RPMI7951 (cell line): ENCODE data around the gene CNTN4. TPM values are rescaled to one million over a fixed set of nuclear protein-coding genes. Genes with fewer than 3 reads are reported as not detected.

Experiments
- DNase-seq: peaks from one replicate; pipeline ENCODE4 v3.0.0-alpha.2; 2012; ENCODE audit warnings: low read depth
- total RNA-seq: library from RNA; depleted of rRNA; stranded (reverse); fragments of >200 nt; shearing (Covaris generic); gene quantifications from 2 replicates; pipeline ENCODE4 v1.2.3, GENCODE V29; 2014

Gene CNTN4
- total RNA-seq, 1 experiment from 2014 or later = not detected

DNA sequence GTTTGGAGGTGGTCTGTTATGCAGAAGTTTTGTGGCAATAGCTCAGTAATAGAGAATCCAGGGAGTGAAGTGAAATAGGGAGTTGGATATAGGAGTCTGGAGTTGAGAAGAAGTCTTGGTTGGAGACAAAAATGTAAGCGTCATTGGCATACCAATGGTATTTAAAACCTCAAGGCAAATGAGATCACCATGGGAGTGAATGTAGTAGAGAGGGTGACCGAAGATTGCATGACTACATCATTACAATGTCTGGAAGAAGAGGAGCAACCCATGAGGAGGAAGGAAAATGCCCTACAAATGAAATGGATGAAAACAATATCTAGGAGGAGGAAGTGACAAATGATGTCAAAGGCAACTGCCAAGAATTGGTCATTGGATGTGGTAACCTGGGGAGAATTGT lies 54.4 kb downstream of the CNTN4 start:
- DNase-seq = no peak

- no peak for DNase-seq
Measured at GRCh38 chr3:2153547-2153946, 54.9 kb downstream of the CNTN4 start.

GRCh38 chr3:2154621-2155020 lies 56.0 kb downstream of the CNTN4 start:
- DNase-seq = no peak

DNA sequence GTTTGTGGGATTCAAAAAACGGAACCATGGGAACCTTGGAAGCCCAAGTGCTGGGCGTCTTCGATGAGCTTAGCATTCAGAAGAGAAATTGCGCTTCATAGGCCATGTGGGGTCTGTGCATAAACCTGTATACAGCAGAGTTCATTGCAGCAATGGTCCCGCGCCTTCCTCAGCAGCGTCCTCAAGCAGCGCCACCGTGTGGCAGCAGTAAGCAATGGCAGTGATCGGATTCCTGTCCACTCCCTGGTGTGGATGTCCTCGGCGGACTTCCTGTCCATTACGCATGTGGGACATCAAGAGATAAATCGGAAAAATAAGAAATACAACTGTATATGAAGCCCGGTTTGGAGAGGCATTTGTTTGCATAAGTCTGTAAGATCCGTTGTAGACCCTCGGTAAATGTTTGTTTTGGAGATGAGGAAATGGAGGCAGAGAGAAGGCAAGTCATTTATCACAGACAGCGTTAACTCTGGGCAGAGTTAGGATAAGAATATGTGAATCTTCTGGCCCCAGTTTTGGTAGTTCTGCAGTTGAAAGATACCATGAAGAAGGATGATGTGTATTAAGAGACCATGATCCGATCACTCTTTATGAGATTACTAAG lies 57.7 kb downstream of the CNTN4 start:
- no peak for DNase-seq

DNA sequence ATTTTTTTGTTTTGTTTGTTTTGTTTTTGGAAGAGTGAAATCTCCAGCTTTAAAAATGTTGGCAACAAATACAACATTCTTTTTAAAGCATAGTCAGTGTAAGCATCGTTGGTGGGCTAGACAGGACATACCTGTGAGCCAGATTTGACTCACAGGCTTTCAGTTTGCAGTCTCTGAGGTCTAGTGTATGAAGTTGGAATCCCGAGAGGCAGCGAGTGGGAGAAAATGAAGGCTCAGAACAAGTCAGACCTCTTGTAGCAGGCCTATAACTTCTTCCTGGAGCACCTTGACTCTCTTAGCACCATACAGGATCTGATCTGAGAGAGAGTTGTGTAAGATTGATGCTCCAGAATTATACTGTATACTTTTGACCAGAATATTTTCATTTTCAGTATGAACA lies 60.2 kb downstream of the CNTN4 start:
- no peak for DNase-seq

- DNase-seq = no peak
Measured at GRCh38 chr3:2166552-2166951, 67.9 kb downstream of the CNTN4 start.

DNA sequence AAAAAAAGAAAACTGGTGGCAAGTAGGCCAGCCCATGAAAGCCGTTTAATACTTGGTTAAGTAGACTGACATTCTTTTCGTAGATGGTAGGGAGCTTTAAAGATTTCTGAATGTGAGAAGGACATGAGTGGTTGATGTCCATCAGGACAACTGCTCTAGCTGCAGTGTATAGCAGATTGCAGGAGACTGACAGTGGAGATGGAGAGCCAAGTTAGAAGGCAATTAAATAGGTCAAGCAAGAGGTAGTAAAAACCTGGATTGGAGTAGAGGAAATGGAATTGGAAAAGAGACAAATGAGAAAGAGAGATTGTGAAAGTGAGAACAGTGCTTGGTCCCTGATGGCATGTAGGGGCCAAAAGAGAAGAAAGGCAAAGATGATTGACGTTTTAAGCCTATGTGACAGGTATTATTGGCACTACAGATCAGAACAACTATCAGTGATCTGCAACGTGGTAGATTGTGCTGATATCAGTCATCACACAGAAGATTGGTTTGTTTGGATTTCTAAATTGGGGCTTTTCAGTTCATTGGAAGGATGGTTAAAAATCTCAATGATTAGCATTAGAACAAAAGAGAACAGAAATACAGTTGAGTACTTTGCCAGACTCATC lies 74.0 kb downstream of the CNTN4 start:
- no peak for DNase-seq

GRCh38 chr3:2180634-2181033 lies 82.0 kb downstream of the CNTN4 start:
- no peak for DNase-seq

DNA sequence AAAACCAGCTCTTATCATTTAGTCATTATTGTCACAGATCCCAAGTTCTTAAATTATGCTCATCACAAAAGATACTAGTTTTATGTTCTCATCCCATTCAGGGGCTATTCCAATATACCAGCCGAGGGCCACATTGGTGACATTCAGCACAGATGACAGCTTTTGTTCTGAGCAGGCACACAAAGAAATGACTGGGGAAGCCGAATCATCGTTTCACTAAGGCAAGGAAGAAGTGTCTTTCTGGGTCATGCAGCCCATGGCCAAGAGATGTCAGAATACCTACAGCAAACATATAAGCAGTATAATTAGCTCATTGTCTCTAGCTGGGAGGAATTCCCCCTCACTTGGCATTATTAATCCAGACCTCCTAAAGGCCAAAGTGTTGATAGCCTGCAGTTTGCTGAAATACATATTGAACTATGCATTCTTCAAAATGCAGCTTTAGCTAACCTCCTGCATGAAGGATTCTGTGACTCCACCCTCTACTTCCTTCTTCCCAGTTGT lies 100.2 kb downstream of the CNTN4 start:
- no peak for DNase-seq

GRCh38 chr3:2204054-2204453 lies 105.4 kb downstream of the CNTN4 start:
- no peak for DNase-seq

- no peak for DNase-seq
Measured at GRCh38 chr3:2205692-2206091, 107.0 kb downstream of the CNTN4 start.

DNA sequence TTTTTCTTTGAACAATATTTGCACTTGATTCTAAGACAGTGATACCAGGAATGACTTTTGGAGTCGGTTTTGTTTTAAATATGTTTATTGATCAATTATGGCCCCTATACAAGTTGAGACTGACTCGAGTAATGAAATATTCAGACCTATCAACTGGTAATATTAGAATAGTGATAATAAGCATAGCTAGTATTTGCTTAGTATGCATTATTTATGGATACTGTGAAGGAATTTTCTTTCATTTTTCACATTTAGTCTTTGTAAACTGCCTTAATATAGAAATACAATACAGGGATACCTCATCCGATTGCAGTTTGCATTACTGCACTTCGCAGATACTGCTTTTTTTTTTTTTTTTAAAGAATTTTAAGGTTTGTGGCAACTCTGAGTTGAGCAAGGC lies 107.9 kb downstream of the CNTN4 start:
- no peak for DNase-seq

DNA sequence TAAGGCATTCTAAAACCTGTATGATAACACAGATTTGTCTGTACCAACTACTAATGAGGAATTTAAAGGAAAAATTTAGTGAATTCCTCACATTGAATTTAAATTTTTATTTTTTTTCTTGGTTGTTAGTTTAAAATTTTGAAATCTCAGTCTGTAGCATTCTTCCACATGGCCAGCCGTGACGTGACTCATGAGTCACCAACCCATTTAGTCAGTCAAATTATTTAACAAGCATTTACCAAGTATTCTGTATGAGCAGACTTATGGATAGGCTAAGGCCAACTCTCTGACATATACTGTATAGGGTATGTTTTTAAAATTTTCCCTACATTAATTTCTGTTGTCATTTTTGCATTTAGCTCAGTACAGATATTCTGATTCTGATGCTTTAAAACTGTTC lies 112.9 kb downstream of the CNTN4 start:
- DNase-seq = no peak

DNA sequence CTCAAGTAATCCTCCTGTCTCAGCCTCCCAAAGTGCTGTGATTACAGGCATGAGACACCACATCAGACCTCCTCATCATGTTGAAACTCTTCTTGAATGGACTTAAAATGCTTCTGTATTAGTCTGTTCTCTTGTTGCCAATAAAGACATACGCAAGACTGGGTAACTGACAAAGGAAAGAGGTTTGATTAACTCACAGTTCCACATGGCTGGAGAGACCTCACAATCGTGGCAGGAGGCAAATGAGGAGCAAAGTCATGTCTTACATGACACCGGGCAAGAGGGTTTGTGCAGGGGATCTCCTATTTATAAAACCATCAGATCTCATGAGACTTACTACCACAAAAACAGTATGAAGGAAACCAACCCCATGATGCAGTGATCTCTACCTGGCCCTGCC lies 113.5 kb downstream of the CNTN4 start:
- no peak for DNase-seq

DNA sequence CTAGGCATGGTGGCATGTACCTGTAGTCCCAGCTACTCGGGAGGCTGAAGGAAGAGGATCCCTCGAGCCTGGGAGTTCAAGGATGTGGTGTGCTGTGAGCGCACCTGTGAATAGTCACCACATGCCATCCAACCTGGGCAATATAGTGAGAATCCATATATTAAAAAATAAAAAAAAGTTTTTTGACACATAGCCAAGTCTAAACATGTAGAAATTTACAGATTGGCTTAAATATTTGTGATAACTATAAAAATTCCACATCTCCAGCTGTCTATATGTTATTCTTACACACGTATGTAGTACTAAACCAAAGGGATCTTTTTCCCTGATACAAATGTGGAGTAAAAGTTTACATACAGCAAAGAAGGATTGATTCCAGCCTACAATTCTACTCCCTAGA lies 119.7 kb downstream of the CNTN4 start:
- no peak for DNase-seq

GRCh38 chr3:2218816-2219215 lies 120.2 kb downstream of the CNTN4 start:
- DNase-seq = no peak

GRCh38 chr3:2236203-2236602 lies 137.5 kb downstream of the CNTN4 start:
- no peak for DNase-seq

GRCh38 chr3:2244137-2244536 lies 145.5 kb downstream of the CNTN4 start:
- DNase-seq = no peak

DNA sequence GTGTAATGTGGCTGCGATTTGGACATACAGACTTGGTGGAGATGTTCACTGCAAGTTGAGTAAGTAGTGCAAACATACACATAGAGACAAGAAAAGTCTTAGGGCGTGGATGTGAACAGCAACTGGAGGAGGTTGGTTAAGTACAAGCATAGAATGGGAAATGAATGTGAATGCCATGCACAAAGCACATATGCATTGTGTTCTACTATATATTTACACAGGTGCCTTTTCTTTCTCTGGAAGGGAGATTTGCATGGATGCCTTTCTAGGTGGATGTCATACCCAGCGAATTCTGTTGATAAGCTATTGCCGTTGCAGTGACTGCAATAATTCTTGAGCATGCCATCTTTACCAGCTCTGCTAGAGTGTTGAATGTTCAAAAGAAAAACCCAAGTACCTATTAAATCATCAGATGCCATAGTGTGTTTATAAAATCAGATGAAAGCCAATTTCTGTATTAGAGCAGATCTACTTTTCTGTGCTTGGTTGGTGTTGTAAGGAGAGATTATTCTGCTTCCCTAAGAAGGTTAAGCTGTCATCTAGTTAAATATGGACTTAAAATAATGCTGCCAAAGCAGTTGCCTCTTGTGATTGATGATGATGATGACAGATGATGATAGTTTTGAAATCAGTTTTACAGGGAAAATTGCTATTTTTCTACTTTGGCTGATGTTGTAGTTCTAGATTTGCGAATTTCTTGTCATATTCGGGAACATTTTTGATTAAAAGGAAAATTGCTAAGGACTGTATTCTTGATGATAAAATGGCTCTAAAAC lies 148.4 kb downstream of the CNTN4 start:
- no peak for DNase-seq

DNA sequence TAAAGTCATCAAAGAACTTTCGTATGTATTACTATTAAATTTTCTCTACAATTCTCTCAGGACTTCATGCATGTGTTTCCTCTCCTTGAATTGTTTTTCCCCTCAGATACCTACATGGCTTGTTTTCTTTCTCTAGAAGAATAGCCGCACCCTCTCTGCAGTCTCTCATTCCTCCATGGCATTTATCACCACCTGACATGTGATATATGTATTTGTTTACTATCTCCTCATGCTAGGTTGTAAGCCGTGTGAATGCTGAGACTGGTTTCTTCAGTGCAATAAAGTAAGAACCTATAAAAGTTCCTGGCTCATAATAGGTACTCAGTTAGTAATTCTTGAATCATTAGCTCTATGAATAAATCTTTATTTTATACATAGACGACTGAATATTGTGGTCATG lies 149.2 kb downstream of the CNTN4 start:
- DNase-seq = no peak

DNA sequence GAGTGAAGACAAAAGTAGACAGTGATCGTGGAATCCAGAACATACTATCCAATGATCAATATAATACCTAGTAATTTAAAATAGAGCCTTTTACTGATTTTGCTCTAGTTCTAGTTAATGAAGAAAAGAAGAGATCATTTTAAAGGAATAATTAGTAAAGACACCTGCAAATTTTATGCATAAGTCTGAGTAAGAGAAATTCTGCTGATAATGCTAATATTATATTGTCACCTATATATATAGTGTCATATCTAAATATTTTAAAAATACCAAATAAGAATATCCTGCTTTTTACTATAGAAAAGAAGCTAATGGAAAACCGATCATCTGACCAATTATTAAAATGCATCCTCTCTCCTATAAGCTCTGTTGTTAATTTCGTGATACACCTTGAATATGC lies 152.1 kb downstream of the CNTN4 start:
- DNase-seq = no peak

DNA sequence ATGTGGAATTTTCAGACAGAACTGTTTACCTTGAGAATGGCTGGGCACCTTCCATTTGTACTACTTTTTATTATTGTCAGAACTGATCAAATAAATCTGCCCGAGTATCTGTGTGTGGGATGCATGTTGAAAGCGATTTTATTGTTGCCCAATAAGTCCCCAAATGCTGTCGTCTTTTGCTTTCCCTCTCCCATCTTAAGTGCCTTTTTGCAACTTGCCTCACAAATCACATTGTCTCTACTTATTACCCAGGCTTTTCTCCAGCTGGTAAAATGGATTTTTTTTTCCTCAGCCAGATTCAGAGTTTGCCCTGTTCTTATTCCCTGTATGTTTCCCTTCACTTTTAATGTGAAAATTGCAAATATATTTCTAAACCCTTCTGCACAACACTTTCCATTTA lies 163.1 kb downstream of the CNTN4 start:
- no peak for DNase-seq

- no peak for DNase-seq
Measured at GRCh38 chr3:2262204-2262603, 163.5 kb downstream of the CNTN4 start.
